Measurements from ENCODE around the gene FGF6.
"Not testable (repeated sequence)": the region's sequence is repeated elsewhere in the genome, so short reads cannot be mapped to it uniquely, and the experiment has no call there.

FGF6 gene

DNA sequence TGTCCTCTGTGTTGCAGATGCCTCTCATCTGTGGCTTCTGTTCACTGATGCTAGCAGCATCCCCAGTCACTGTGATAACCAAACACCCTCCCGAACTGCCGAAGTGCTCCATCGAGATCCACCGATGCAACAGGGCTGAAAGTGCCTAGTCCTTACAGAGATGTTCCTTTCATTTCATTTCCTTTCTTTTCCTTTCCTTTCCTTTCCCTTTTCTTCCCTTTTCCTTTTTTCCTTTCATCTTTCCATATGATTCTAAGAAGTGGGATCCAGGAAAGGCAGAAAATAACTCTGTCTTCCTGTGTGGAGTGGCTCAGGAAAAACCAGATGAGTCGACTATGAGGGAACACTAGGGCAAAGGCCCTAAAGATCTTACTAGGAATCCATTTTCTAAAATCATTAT is 26.7 kb downstream of the FGF6 start:
- no peak for DNase-seq (ENCODE audit: low spot score)

DNA sequence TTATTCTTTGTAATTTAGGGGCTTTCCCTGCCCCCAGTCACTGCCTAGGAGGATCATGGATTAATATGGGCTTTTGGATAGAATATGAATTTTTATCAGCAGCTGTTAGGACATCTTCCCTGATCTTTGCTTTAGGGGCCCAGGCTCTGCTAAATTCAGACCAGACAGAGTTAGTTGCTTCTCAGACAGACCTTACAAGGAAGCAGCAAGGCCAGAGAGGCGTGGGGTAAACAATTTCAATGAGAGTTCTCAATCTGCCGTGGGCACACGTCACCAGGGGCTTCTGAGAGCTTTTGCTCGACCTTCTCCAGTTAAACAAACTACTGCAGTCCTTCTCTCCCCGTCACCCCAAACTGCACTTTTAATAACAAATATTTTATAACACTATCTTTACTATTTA is 27.7 kb downstream of the FGF6 start:
- DNase-seq (ENCODE audit: low spot score): no peak

DNA sequence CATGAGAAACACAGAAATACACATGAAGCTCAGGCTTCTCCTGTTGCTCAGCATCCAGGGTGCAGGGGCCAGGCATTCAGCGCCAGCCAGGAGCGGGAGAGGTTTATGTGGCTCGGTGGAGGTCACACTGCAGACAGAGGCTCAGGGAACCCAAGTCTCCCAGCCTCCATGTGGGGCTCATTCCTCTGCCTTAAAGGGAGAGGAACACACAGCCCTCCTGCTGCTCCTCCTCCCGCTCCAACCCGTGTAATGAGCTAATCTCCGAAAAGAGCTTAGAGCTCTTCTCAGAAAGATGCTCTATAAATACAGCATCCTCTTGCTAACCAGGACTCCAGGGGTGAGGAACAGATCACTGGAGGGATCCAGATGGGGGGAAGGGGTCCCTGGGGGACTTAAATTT is 28.2 kb downstream of the FGF6 start:
- peak; percentile 79 for DNase-seq (ENCODE audit: low spot score)

DNA sequence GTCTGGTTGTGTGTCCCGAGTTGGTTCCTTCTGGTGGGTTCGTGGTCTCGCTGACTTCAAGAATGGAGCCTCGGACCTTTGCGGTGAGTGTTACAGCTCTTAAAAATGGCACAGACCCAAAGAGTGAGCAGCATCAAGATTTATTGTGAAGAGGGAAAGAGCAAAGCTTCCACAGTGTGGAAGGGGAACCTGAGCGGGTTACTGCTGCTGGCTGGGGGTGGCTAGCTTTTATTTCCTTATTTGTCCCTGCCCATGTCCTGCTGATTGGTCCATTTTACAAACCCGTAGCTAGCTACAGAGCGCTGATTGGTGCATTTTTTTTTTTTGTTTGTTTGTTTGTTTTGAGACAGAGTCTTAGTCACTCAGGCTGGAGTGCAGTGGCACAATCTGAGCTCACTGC is 29.3 kb downstream of the FGF6 start:
- no peak for DNase-seq (ENCODE audit: low spot score)

DNA sequence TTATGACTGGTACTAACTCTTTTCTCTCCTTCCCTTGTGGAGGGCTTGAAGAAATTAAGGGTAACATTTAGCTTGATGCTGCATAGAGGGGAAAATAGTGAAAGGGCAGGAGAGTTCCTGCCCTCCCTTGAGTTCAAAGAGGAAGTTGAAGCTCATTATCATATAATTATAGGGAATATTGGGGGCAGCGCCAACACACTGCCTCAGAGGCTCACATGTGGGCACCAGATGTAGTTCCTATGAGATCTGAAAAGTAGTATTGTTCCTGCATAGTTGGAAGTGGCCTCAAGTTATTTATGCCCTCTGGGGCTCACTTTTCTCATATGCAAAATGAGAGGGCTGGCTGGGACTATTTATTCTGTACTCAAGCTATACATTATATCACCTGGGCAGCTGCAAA is 33.1 kb downstream of the FGF6 start:
- no peak for DNase-seq (ENCODE audit: low spot score)

DNA sequence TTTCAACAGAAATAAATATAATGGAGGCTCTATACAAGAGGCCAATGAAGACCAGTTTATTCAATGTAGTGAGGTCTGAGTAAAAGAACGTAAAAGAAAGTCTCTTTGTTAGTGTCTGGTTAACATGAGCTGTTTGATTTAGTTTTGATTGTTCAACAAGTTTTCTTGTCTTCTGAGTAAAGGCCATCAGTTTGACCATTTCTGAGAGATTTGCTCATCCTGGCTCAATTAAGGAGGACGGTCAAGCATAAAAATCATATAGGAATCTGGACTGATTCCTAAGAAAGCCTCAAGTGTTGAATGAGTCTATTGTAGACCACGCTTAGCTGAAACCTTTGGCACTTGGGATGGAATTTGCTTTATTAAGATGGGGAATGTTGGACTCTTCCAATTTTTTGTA is 33.6 kb downstream of the FGF6 start:
- DNase-seq (ENCODE audit: low spot score): no peak

DNA sequence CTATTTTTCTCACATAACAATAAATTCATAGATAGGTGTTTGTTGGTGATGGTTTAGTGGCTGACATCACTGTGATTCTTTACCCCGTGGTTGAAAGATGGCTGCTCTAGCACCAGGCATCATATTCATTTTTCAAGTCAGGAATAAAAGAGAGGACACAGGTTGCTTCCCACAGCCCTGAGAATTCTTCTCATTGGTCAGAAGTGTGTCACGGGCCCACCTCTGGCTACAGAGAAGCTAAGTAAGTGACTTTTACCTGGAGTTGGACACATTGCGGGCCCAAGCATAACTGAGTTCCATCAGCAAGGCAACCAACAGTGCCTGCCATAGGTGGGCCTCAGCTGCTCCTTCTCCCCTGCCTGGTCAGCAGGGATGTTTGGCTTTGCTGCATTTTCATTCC is 38.5 kb downstream of the FGF6 start:
- DNase-seq (ENCODE audit: low spot score): no peak

DNA sequence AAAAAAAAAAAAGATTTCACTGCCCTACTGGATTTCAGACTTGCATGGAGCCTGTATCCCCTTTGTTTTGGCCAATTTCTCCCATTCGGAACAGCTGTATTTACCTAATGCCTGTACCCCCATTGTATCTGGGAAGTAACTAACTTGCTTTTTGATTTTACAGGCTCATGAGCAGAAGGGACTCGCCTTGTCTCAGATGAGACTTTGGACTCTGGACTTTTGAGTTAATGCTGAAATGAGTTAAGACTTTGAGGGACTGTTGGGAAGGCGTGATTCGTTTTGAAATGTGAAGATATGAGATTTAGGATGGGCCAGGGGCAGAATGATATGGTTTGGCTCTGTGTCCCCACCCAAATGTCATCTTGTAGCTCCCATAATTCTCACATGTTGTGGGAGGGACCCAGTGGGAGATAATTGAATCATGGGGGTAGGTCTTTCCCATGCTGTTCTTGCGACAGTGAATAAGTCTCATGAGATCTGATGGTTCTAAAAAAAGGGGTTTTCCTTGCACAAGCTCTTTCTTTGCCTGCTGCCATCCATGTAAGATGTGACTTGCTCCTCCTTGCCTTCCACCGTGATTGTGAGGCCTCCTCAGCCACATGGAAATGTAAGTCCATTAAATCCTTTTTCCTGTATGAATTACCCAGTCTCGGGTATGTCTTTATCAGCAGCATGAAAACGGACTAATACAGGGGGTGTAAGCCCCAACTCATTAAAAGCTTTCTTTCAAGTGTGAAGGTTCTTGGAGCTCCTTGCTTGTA is 40.6 kb downstream of the FGF6 start:
- not testable (repeated sequence) for DNase-seq (ENCODE audit: low spot score)

DNA sequence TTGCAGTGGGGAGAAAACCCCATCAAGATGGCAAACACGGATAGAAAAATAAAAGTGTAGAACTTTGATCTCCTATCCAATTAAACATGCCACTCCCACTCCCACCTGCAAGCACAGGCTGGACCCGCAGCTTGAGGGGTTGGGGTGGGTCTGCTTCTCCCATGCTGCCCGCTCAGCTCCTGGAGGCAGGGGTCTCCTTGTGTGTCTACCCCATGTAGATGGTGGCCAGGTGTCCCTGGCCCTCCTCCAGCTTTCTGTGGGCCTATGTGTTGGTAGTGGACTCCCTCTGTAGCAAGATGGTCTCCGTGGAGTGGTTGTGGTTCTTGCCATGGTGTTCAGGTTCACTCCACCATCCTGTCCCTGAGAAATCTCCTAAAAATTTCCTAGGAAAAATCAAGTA is 42.6 kb downstream of the FGF6 start:
- no peak for DNase-seq (ENCODE audit: low spot score)

DNA sequence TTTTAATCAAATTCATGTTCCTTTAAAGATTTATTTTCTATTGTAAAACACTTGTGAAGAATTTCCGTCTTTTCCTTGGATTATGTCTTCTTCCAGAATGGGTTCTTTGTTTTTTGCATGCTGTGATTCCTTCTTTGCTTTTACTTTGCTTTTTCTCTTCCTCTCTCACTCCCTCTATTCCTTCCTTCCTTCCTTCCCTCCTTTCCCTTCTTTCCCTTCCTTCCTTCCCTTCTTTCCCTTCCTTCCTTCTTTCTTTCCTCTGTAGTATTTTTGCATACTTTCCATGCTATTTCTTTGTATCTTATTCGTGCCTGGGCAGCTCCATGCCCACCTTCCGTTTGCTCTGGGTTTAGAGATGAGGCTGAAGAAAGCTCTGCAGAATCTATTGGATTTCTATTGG is 44.5 kb downstream of the FGF6 start:
- DNase-seq (ENCODE audit: low spot score): no peak

DNA sequence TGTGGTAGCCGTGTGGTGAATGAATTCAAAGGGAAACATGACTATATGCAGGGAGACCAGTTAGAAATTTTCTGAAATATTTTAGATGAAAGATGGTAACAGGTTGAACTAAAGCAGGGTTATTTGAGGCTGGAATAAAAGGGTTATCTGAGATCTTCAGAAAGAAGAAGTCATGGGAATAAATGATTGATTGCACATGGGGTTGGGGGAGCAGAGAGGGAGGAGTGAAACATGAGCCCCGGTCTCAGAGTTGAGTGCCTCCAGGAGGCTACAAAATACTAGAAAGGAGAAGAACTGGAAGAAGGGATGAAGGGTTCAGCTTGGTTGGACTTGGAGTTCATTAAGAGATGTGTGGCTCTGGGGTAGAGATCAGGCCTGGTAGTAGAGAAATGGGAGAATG is 49.8 kb downstream of the FGF6 start:
- DNase-seq (ENCODE audit: low spot score): no peak

DNA sequence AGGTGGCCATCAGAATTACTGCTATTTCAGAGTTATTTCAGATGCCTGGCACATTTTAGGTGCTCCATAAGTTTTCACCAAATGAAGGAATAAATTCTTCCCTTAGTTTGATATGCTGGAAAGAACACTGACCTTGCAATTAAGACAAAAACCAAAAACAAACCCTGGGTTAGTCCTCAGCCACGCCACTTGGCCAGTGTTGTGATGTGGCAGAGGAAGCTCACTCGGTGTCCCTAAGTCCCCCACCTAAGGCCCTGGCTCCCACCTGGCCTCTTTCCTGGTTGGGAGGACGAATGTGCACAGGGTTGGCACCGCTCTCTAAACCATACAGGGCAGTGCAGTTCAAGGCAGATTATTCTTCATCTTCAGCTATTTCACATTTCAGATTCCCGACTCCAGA is 52.4 kb downstream of the FGF6 start:
- no peak for DNase-seq (ENCODE audit: low spot score)

DNA sequence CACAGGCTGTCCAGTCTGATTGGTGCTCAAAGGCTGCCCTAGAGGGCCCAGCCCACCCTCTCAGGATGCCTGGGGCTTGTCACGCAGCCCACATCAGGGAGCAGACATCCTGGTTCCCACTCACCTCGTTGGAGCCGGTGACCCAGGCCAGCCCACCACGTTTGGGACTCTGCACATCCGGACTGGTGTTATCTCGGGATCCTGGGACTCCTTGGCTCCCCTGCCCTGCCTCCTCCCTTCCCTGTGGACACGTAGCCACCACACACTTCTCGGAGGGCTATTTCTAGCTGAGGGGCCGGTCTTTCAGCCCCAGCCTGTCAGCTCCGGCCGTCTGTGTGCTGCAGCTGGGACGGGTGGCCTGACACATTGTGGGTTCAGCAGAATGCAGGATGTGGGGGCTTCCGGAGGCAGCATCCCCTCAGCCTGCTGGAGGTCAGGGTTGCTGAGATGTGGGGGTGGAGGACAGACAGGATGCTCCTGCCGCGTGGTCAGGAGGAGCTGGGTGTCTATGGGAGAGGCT is 53.3 kb downstream of the FGF6 start:
- DNase-seq (ENCODE audit: low spot score): no peak

DNA sequence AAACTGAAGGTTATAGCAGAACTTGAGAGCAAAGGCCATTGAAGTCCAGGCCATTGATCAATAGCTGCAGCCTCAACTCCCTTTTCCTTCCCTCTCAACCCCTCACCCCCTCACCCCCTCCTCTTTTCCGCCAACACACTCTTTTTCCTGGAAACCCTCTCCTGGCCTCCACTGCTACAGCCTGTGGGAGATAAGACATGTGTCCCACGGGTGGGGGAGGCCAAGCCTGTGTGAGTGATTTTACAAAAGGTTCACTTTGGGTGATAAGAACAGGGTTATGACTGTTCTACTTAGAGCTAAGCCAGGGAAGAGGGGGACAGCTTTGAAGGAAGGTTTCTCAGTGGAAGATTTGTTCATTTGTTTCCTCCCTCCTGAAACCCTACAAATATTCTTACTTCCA is 57.0 kb downstream of the FGF6 start:
- peak; percentile 20 for DNase-seq (ENCODE audit: low spot score)

DNA sequence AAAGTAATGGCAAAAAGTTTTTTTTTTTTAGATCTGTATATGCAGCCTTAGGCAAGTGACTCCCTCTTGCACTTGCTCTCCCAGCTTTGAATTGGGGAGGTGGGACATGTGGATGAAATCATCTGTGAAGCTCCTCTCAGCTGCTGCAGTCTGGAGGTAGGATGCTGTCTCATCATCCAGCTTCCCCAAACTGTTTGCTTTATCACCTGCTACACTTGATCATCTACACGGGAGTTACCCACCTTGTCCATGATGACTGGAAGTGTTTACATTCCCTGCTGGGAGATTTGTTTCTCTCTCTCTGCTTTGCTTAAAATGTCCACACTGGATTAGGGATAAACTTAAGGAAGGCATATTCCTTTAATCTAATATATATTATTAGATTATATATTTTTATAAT is 57.6 kb downstream of the FGF6 start:
- peak; percentile 34 for DNase-seq (ENCODE audit: low spot score)

DNA sequence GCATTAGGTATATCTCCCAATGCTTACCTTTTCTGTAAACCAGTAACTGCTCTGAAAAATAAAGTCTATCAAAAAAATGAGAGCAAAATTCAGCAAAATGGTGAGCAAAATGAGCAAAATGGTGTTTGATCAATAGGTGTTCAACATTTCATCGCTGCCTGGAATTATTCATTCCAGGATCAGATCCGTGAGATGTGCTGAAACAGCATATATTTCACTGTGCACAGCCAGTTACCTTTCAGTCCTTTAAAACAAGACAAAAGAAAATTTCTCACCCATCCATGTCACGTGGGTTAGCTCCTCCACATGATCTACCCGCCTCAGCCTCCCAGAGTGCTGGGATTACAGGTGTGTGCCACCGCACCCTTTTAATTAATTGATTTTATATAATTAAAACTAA is 58.0 kb downstream of the FGF6 start:
- DNase-seq (ENCODE audit: low spot score): peak; percentile 7

DNA sequence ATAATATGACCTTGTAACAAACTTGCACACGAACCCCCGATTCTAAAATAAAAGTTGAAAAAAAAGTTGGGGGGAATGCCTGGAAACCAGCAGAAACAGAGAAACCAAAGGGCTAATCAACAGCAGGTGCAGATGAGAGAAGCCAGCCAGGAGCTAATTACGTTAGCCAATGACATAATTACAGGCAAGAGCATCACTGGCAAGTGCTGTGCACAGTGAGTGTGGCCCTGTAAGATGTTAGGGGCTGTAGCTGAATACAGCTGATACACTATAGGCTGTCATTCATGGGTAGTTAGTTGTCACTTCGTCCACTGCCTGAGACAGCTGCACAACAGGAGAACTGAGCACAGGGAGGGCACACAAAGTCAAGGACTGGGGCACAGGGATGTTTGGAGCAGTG is 58.8 kb downstream of the FGF6 start:
- DNase-seq (ENCODE audit: low spot score): no peak

Measured in ecto neural progenitor cell (in vitro differentiated cells).